ENCODE measurements around the gene HNRNPDL. TPM values are rescaled to one million over a fixed set of nuclear protein-coding genes. Genes with fewer than 3 reads are reported as not detected.

Gene HNRNPDL
- total RNA-seq, 1 experiment from 2014 or later: 179 TPM

GRCh38 chr4:82434949-82435348 lies 4.7 kb upstream of the HNRNPDL start:
- POLR2A ChIA-PET (ENCODE audit: unreplicated experiment): no interaction called here
- CTCF ChIA-PET: no interaction called here

GRCh38 chr4:82433791-82434190 lies 3.5 kb upstream of the HNRNPDL start:
- peaks cover 11% of the 10 kb centered on the region; the same call in 1 of the 2 replicates for H3K4me1 ChIP-seq (replicated peaks; ENCODE audit: insufficient read depth)
- no peaks in the 10 kb centered on the region for H3K36me3 ChIP-seq (ENCODE audit: low read depth)
- H3K79me2 ChIP-seq (ENCODE audit: low read depth): peaks cover 81% of the 10 kb centered on the region
- ChIA-PET POLR2A (ENCODE audit: unreplicated experiment) (no interaction called here), CTCF (no interaction called here)
- no peaks in the 10 kb centered on the region for H3K9me3 ChIP-seq (ENCODE audit: insufficient read depth, low read depth)
- no TSS peak for BruUV-seq (replicated peaks)
- H3K27me3 ChIP-seq (ENCODE audit: insufficient read depth, low read depth): no peaks in the 10 kb centered on the region
- peaks cover 8% of the 10 kb centered on the region; the same call in 1 of the 2 replicates for H4K20me1 ChIP-seq (ENCODE audit: insufficient read depth)
- no peak overlapping the region for H3K27ac ChIP-seq
- H3F3A ChIP-seq (ENCODE audit: insufficient read depth, low read depth): peaks cover 8% of the 10 kb centered on the region; the same call in 1 of the 2 replicates
- intact Hi-C loops (cut with micrococcal nuclease; ENCODE audit: unreplicated experiment): no loop called here
- H3K4me2 ChIP-seq: no peak overlapping the region
- no peak overlapping the region for H3K4me3 ChIP-seq
- DNase-seq: no peak
- H2AFZ ChIP-seq: no peak overlapping the region
- no peaks in the 10 kb centered on the region for H3K9me2 ChIP-seq (ENCODE audit: insufficient read depth)
- TF ChIP-seq CTCF (conservative IDR thresholded peaks at IDR 0.05) (no peak), EZH2 (IDR thresholded peaks at IDR 0.05; ENCODE audit: low read depth) (no peak)

More at GRCh38 chr4:82434949-82435348, 4.7 kb upstream of the HNRNPDL start:
- intact Hi-C loops (cut with micrococcal nuclease; ENCODE audit: unreplicated experiment): no loop called here
- Histone ChIP-seq H3K4me1 (replicated peaks; ENCODE audit: insufficient read depth) (peaks cover 11% of the 10 kb centered on the region; the same call in 1 of the 2 replicates), H3K9me3 (ENCODE audit: insufficient read depth, low read depth) (no peaks in the 10 kb centered on the region), H3K9me2 (ENCODE audit: insufficient read depth) (no peaks in the 10 kb centered on the region), H4K20me1 (ENCODE audit: insufficient read depth) (peaks cover 8% of the 10 kb centered on the region), H3K36me3 (ENCODE audit: low read depth) (no peaks in the 10 kb centered on the region), H2AFZ (no peak overlapping the region), H3F3A (ENCODE audit: insufficient read depth, low read depth) (peaks cover 8% of the 10 kb centered on the region; the same call in 1 of the 2 replicates), H3K27me3 (ENCODE audit: insufficient read depth, low read depth) (no peaks in the 10 kb centered on the region), H3K27ac (no peak overlapping the region), H3K4me2 (no peak overlapping the region), H3K79me2 (ENCODE audit: low read depth) (peaks cover 88% of the 10 kb centered on the region), H3K4me3 (no peak overlapping the region)
- DNase-seq: no peak
- no peak for TF ChIP-seq EZH2 (IDR thresholded peaks at IDR 0.05; ENCODE audit: low read depth)
- no peak for TF ChIP-seq CTCF (conservative IDR thresholded peaks at IDR 0.05)
- BruUV-seq (replicated peaks): no TSS peak

- H3K9me3 ChIP-seq (ENCODE audit: insufficient read depth, low read depth): no peaks in the 10 kb centered on the region
- ChIA-PET POLR2A (ENCODE audit: unreplicated experiment) (no interaction called here), CTCF (no interaction called here)
- peaks cover 83% of the 10 kb centered on the region for H3K79me2 ChIP-seq (ENCODE audit: low read depth)
- H3K27me3 ChIP-seq (ENCODE audit: insufficient read depth, low read depth): no peaks in the 10 kb centered on the region
- DNase-seq: no peak
- H3F3A ChIP-seq (ENCODE audit: insufficient read depth, low read depth): peaks cover 12% of the 10 kb centered on the region; the same call in 1 of the 2 replicates
- H3K4me3 ChIP-seq: no peak overlapping the region
- peaks cover 20% of the 10 kb centered on the region for H4K20me1 ChIP-seq (ENCODE audit: insufficient read depth)
- H3K4me1 ChIP-seq (replicated peaks; ENCODE audit: insufficient read depth): peaks cover 13% of the 10 kb centered on the region; the same call in 1 of the 2 replicates
- H3K36me3 ChIP-seq (ENCODE audit: low read depth): peaks cover 10% of the 10 kb centered on the region
- intact Hi-C loops (cut with micrococcal nuclease; ENCODE audit: unreplicated experiment): no loop called here
- BruUV-seq (replicated peaks): no TSS peak
- no peaks in the 10 kb centered on the region for H3K9me2 ChIP-seq (ENCODE audit: insufficient read depth)
- no peak overlapping the region for H2AFZ ChIP-seq
- no peak overlapping the region for H3K27ac ChIP-seq
- H3K4me2 ChIP-seq: peak overlapping the region; percentile 90; the same call in 1 of the 2 replicates
- TF ChIP-seq CTCF (conservative IDR thresholded peaks at IDR 0.05) (no peak), EZH2 (IDR thresholded peaks at IDR 0.05; ENCODE audit: low read depth) (no peak)
Measured at GRCh38 chr4:82432596-82432995, 2.3 kb upstream of the HNRNPDL start.
